ENCODE measurements around the gene GOLIM4. TPM values are rescaled to one million over a fixed set of nuclear protein-coding genes. Genes with fewer than 3 reads are reported as not detected.

GOLIM4 gene
- total RNA-seq, 1 experiment from 2014 or later = 35.4 TPM

GRCh38 chr3:167978071-167978470, 117.7 kb downstream of the GOLIM4 start:
- no peak for TF ChIP-seq CTCF (IDR thresholded peaks at IDR 0.05)
- TF ChIP-seq SIN3A (IDR thresholded peaks at IDR 0.05; ENCODE audit: borderline replicate concordance, insufficient read depth, low read depth, low read length) = no peak
- TF ChIP-seq POLR2AphosphoS5 (IDR thresholded peaks at IDR 0.05; ENCODE audit: low read depth, low read length) = no peak
- no peak for TF ChIP-seq TCF7L2 (IDR thresholded peaks at IDR 0.05; ENCODE audit: low read depth, low read length)
- TF ChIP-seq REST (IDR thresholded peaks at IDR 0.05; ENCODE audit: insufficient read depth in 1 of 2, low read depth in 2 of 2, low read length in 1 of 2) = no peak
- intact Hi-C loops (cut with micrococcal nuclease; ENCODE audit: unreplicated experiment) = no loop called here
- ChIA-PET CTCF (no interaction called here), POLR2A (no interaction called here)
- BruUV-seq (replicated peaks) = no TSS peak
- no peak overlapping the region for H3K4me3 ChIP-seq (ENCODE audit: low read depth in 2 of 2, low read length in 2 of 2)
- H3K27me3 ChIP-seq (ENCODE audit: control insufficient read depth, insufficient read depth, low read length) = no peaks in the 10 kb centered on the region
- DNase-seq (ENCODE audit: low read depth, low spot score) (no peak), ATAC-seq (peak; percentile 68)
- H3K27ac ChIP-seq (ENCODE audit: low read length) = no peak overlapping the region
- in situ Hi-C loops (cut with HindIII; ENCODE audit: low pct_unique_long_range_greater_than_20kb, low sequenced_read_pairs) = no loop called here
- H3K9me3 ChIP-seq (ENCODE audit: control insufficient read depth, insufficient read depth, low read depth, low read length) = no peaks in the 10 kb centered on the region
- H3K4me1 ChIP-seq (ENCODE audit: control insufficient read depth, insufficient read depth, low read length) = no peaks in the 10 kb centered on the region
- no peaks in the 10 kb centered on the region for H3K36me3 ChIP-seq (ENCODE audit: control insufficient read depth, insufficient read depth, low read length)

- intact Hi-C loops (cut with micrococcal nuclease; ENCODE audit: unreplicated experiment) = no loop called here
- Histone ChIP-seq H3K9me3 (ENCODE audit: control insufficient read depth, insufficient read depth, low read depth, low read length) (no peaks in the 10 kb centered on the region), H3K27me3 (ENCODE audit: control insufficient read depth, insufficient read depth, low read length) (peaks cover 2% of the 10 kb centered on the region; the same call in 1 of the 2 replicates), H3K36me3 (ENCODE audit: control insufficient read depth, insufficient read depth, low read length) (no peaks in the 10 kb centered on the region), H3K4me1 (ENCODE audit: control insufficient read depth, insufficient read depth, low read length) (no peaks in the 10 kb centered on the region), H3K27ac (ENCODE audit: low read length) (no peak overlapping the region), H3K4me3 (ENCODE audit: low read depth in 2 of 2, low read length in 2 of 2) (no peak overlapping the region)
- CTCF ChIA-PET = no interaction called here
- in situ Hi-C loops (cut with HindIII; ENCODE audit: low pct_unique_long_range_greater_than_20kb, low sequenced_read_pairs) = no loop called here
- POLR2A ChIA-PET = no interaction called here
- ATAC-seq (no peak), DNase-seq (ENCODE audit: low read depth, low spot score) (no peak)
- no TSS peak for BruUV-seq (replicated peaks)
- TF ChIP-seq CTCF (IDR thresholded peaks at IDR 0.05) (no peak), SIN3A (IDR thresholded peaks at IDR 0.05; ENCODE audit: borderline replicate concordance, insufficient read depth, low read depth, low read length) (no peak), TCF7L2 (IDR thresholded peaks at IDR 0.05; ENCODE audit: low read depth, low read length) (no peak)
Measured at GRCh38 chr3:167976516-167977361, 119.0 kb downstream of the GOLIM4 start.

Data from Panc1 (cell line).